GM21528 (cell line): ENCODE results near the gene CLSTN1.

Source experiments
- ATAC-seq: cut with Tn5 transposase; IDR thresholded peaks from one replicate; pipeline ENCODE4 v1.9.1; 2021; ENCODE audit warnings: mild to moderate bottlenecking, moderate library complexity; ENCODE audit not compliant: unreplicated experiment, low FRiP score

The CLSTN1 gene

GRCh38 chr1:9823943-9824701 is at the start of gene CLSTN1:
CLSTN1 (minus strand) TSS chr1:9823965; CDS start chr1:9823733, 232 bp downstream.
- peak; percentile 53 for ATAC-seq

- no peak for ATAC-seq
These were observed 49.6 kb upstream of the CLSTN1 start for GRCh38 chr1:9873385-9873784.

DNA sequence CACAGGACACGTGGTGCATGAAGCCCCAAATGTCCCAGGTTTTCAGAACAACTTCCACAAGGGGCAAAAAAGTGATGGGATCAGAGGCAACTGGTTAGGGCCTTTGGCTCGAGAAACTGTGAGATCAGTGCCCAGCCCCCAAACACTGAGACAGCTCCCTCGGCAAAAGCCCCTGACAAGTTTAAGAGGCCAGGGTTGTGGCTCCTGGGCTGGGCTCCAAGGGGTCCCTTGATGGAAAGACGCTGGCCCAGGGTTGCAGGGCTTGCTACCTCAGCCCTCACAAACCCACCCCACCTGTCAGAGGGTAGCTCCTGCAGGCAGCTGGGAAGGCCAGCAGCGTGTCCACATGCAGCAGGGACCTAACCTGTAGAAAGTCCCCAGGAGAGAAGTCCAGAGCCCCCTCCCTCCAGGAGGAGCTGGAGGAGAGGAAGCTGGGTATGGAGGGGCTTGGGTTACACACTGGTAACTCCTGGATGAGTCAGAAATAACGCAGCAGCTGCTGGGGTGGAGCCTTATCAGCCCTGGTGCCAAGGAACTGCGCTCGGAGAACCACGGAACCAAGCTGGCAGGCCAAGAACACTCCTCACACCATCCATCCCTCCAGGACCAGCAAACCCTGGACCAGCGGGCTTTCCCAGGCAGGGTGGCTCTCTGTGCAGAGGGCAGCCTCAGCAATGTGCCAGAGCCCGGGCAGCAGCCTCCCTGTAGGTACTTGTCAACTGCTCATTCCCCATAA is 48.8 kb upstream of the CLSTN1 start:
- ATAC-seq: no peak

DNA sequence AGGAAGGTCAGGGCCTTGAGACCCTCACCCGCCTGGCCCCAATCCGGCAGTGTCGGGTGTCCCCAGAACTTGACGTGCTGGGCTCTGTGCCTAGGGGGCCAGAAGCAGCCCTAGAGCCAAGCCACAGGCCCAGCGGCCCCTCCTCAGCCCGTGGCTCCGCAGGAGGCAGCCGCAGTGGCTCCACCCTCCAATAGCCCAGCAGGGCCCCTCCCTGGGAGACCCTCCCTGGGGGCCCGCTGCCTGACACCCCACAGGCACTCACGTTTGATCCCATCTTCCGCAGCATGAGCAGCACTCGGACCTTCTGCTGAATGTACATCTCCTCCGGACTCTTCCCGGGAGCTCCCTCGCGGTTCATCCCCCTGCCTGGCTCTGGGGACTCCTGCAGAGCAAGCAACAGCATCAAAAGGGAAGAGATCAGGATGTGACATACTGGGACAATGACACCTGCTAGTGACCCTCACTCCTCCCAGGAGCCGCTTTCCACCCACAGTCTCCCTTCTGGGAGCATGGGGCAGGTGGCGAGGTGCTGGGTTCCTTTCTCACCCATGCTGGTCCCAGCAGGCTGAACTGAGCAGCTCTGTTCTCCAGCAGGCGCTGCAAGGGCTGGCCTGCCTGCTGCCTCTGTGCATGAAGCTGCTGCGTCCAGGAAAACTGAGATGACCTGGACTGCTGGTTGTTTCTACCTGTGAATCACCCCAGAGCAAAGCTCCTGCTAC is 48.1 kb upstream of the CLSTN1 start:
- ATAC-seq: no peak

DNA sequence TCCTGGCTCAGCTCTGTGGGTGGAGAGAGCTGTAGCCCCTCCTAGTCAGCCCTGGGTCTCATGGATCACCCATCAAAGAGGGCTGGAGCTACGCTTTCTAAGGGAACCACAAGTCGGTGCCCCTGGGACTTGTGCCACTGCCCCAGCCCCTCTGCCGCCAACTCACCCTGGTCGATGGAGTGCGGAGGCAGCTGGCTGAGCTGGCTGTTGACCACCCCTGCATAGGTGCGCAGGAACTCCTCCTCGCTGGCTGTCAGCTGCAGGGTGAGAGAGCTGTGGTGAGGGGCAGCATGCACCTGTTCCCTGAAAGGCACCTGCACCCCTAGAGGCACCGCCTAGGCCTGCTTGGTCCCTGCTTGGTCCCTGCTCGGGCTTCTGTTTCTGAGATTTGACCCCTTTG is 47.3 kb upstream of the CLSTN1 start:
- no peak for ATAC-seq

DNA sequence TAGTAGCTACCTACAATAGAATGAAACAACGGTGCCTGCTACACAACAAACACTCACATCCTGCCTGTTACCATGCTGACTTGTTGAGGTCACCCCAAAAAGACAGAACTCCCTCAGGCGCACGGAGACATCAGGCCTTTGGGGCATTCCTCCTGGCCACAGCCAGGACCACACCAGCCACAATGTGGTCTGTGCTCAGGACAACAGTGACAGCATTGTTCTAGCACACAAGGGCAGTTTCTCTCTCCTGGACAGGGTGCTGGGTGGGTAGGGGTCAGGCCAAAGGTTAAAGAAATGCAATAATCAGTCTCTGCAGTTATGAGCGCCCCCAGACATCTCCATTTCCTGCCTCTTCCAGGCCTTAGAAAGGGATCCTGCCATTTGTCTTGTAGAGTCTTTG is 46.8 kb upstream of the CLSTN1 start:
- no peak for ATAC-seq

DNA sequence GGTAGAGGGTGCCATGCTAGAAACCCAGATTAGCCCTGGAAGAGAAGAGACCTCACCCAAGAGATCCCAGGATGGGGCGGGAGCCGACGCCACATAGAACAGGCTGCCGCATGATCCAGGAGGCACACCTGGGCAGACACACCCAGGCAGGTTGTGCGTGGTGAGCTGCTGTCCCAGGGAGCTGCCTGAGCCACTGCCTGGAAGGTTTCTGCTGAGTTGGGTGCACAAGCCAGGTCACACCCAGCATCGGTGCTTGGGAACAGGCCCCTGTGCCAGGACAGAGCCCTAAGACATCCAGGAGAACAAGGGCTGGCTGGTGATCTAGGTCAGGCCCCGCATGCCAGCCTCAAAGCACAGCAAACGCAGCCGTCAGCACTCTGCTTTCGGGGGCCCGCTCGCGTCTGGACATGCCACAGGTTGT is 46.1 kb upstream of the CLSTN1 start:
- ATAC-seq: no peak

- ATAC-seq: no peak
These were observed 44.5 kb upstream of the CLSTN1 start for GRCh38 chr1:9868244-9868590.

GRCh38 chr1:9867408-9868243 is 43.9 kb upstream of the CLSTN1 start:
- ATAC-seq: peak; percentile 56

- ATAC-seq: no peak
These were observed 43.1 kb upstream of the CLSTN1 start for GRCh38 chr1:9866836-9867235.

GRCh38 chr1:9865724-9866123 is 42.0 kb upstream of the CLSTN1 start:
- ATAC-seq: no peak

GRCh38 chr1:9863371-9863770 is 39.6 kb upstream of the CLSTN1 start:
- no peak for ATAC-seq

- ATAC-seq: no peak
These were observed 37.6 kb upstream of the CLSTN1 start for GRCh38 chr1:9861360-9861759.

GRCh38 chr1:9860887-9861286 is 37.1 kb upstream of the CLSTN1 start:
- ATAC-seq: no peak

GRCh38 chr1:9859281-9860014 is 35.7 kb upstream of the CLSTN1 start:
- ATAC-seq: no peak

DNA sequence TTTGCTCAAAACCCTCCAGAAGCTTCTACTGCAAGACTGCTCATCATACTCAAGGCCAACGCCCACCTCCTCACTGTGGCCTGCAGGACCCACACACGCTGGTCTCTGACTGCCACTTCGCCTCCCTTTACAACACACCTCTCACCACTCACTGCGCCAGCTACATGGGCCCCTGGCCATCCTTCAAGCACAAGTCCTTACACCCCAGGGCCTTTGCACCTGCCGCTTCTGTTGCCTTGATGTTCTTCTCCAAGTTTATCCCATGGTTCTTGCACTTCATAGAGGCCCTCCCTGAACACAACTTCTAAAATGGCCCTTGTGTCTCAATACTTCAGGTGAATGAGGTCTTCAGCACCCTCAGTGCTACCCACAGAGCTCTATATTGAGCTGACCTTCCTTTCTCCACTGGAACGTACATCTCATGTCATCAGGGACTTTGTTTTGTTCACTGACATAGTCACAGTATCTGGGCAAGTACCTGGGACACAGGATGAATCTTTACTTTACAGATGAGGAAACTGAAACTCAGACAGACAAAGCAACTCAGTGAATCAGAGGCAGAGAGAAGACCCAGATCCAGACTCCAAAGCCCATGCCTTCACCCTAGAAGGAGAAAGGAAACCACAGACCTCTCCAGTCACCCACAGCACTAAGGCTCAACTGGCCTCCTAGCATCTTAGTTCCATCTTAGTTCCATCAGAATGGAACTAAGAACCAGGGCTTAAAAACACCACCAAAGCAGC is 34.7 kb upstream of the CLSTN1 start:
- ATAC-seq: no peak

GRCh38 chr1:9855186-9855585 is 31.4 kb upstream of the CLSTN1 start:
- ATAC-seq: no peak

GRCh38 chr1:9853249-9853595 is 29.5 kb upstream of the CLSTN1 start:
- no peak for ATAC-seq
